HEK293 (cell line): ENCODE results near the gene GPER1.

Experiments
- CTCF ChIA-PET: fragments of 350-600 bp; formaldehyde crosslinking; extraction: SDS; loops from one replicate; lab custom pipeline; 2021; ENCODE audit warnings: antibody characterized with exemption; lab: Yijun Ruan, JAX
- POLR2A ChIA-PET: fragments of 300-600 bp; formaldehyde crosslinking; extraction: SDS; loops from one replicate; lab custom pipeline; 2020; ENCODE audit warnings: antibody characterized with exemption, inconsistent platforms; lab: Yijun Ruan, JAX
- H3K27ac ChIP-seq: fragments of 200-500 bp; sonication (Bioruptor generic); 2 replicates; pipeline ENCODE4 v1.5.1; 2014; ENCODE audit warnings: low read depth, low read length, control low read depth, inconsistent platforms; ENCODE audit errors: extremely low read depth
- H3K36me3 ChIP-seq, 2 experiments: fragments of 200-500 bp in 1 of 2; sonication (Bioruptor generic) in 1 of 2; 1 replicate in 1 of 2; 2 replicates in 1 of 2; pipeline ENCODE4 v1.5.1; 2014 to 2017; ENCODE audit warnings: inconsistent platforms in 2 of 2, low read length in 2 of 2; ENCODE audit not compliant: control insufficient read depth in 2 of 2, insufficient read depth in 1 of 2
- H3K4me1 ChIP-seq: fragments of 200-500 bp; sonication (Bioruptor generic); 2 replicates; pipeline ENCODE4 v1.5.1; 2014; ENCODE audit warnings: mild to moderate bottlenecking, low read length, inconsistent platforms; ENCODE audit not compliant: control insufficient read depth, insufficient read depth
- H3K4me3 ChIP-seq: 2 replicates; pipeline ENCODE4 v1.5.1; 2011; ENCODE audit warnings: low read depth, mild to moderate bottlenecking, control low read depth, low read length, moderate library complexity
- H3K9me3 ChIP-seq: fragments of 200-500 bp; sonication (Bioruptor generic); 2 replicates; pipeline ENCODE4 v1.5.1; 2014; ENCODE audit warnings: low read depth, low read length, inconsistent platforms; ENCODE audit not compliant: control insufficient read depth, insufficient read depth
- IKZF3 ChIP-seq: fragments of 450-650 bp; IDR thresholded peaks from 2 replicates; pipeline ENCODE4 v1.5.0; 2018; ENCODE audit warnings: missing biosample characterization, mild to moderate bottlenecking, missing genetic modification characterization, moderate library complexity
- KLF8 ChIP-seq: fragments of 450-650 bp; formaldehyde crosslinking; IDR thresholded peaks from 2 replicates; pipeline ENCODE4 v1.5.1; 2016; ENCODE audit warnings: missing biosample characterization, missing genetic modification characterization
- MEIS1 ChIP-seq: sonication (generic); formaldehyde crosslinking; IDR thresholded peaks from 2 replicates; pipeline ENCODE4 v1.8.1; 2022; ENCODE audit warnings: missing genetic modification reagents, mild to moderate bottlenecking, borderline replicate concordance
- SCRT2 ChIP-seq: fragments of 450-650 bp; formaldehyde crosslinking; IDR thresholded peaks from 2 replicates; pipeline ENCODE4 v1.5.1; 2016; ENCODE audit warnings: missing biosample characterization, missing genetic modification characterization
- SP7 ChIP-seq: fragments of 450-650 bp; formaldehyde crosslinking; IDR thresholded peaks from 2 replicates; pipeline ENCODE4 v1.5.1; 2016; ENCODE audit warnings: missing biosample characterization, missing genetic modification characterization
- YY1 ChIP-seq: fragments of 450-650 bp; formaldehyde crosslinking; IDR thresholded peaks from 2 replicates; pipeline ENCODE4 v1.5.1; 2018; ENCODE audit warnings: missing biosample characterization, missing genetic modification characterization
- ZBTB17 ChIP-seq: fragments of 450-650 bp; formaldehyde crosslinking; IDR thresholded peaks from 2 replicates; pipeline ENCODE4 v1.5.1; 2016; ENCODE audit warnings: missing biosample characterization, missing genetic modification characterization
- ZBTB20 ChIP-seq: fragments of 450-650 bp; formaldehyde crosslinking; IDR thresholded peaks from 2 replicates; pipeline ENCODE4 v1.5.1; 2016; ENCODE audit warnings: missing biosample characterization, missing genetic modification characterization
- ZBTB8A ChIP-seq: fragments of 450-650 bp; formaldehyde crosslinking; IDR thresholded peaks from 2 replicates; pipeline ENCODE4 v1.5.1; 2016; ENCODE audit warnings: missing biosample characterization, missing genetic modification characterization
- ZFHX2 ChIP-seq: fragments of 450-650 bp; formaldehyde crosslinking; conservative IDR thresholded peaks from 2 replicates; pipeline ENCODE4 v1.5.1; 2016; ENCODE audit warnings: missing biosample characterization, missing genetic modification characterization
- ZFP41 ChIP-seq: fragments of 450-650 bp; formaldehyde crosslinking; IDR thresholded peaks from 2 replicates; pipeline ENCODE4 v1.5.1; 2016; ENCODE audit warnings: missing biosample characterization, missing genetic modification characterization, borderline replicate concordance
- ZFP69B ChIP-seq: fragments of 450-650 bp; formaldehyde crosslinking; IDR thresholded peaks from 2 replicates; pipeline ENCODE4 v1.5.1; 2016; ENCODE audit warnings: missing biosample characterization, missing genetic modification characterization
- ZIC2 ChIP-seq: fragments of 450-650 bp; formaldehyde crosslinking; IDR thresholded peaks from 2 replicates; pipeline ENCODE4 v1.5.1; 2016; ENCODE audit warnings: missing biosample characterization, missing genetic modification characterization
- ZNF2 ChIP-seq: fragments of 450-650 bp; formaldehyde crosslinking; IDR thresholded peaks from 2 replicates; pipeline ENCODE4 v1.5.1; 2016; ENCODE audit warnings: missing biosample characterization, missing genetic modification characterization
- ZNF214 ChIP-seq: fragments of 450-650 bp; formaldehyde crosslinking; IDR thresholded peaks from 2 replicates; pipeline ENCODE4 v1.5.1; 2017; ENCODE audit warnings: missing biosample characterization, mild to moderate bottlenecking, missing genetic modification characterization, borderline replicate concordance
- ZNF335 ChIP-seq: fragments of 450-650 bp; formaldehyde crosslinking; conservative IDR thresholded peaks from 2 replicates; pipeline ENCODE4 v1.5.1; 2016; ENCODE audit warnings: missing biosample characterization, missing genetic modification characterization
- ZNF548 ChIP-seq: fragments of 450-650 bp; formaldehyde crosslinking; IDR thresholded peaks from 2 replicates; pipeline ENCODE4 v1.5.1; 2016; ENCODE audit warnings: missing biosample characterization, missing genetic modification characterization
- ZNF610 ChIP-seq: fragments of 450-650 bp; formaldehyde crosslinking; IDR thresholded peaks from 2 replicates; pipeline ENCODE4 v1.5.1; 2016; ENCODE audit warnings: missing biosample characterization, missing genetic modification characterization, borderline replicate concordance
- ZNF654 ChIP-seq: fragments of 450-650 bp; formaldehyde crosslinking; IDR thresholded peaks from 2 replicates; pipeline ENCODE4 v1.5.1; 2016; ENCODE audit warnings: low read depth, missing biosample characterization, missing genetic modification characterization
- ZNF660 ChIP-seq: fragments of 450-650 bp; IDR thresholded peaks from 2 replicates; pipeline ENCODE4 v1.5.1; 2018; ENCODE audit warnings: missing biosample characterization, mild to moderate bottlenecking, missing genetic modification characterization
- ZNF768 ChIP-seq: fragments of 450-650 bp; formaldehyde crosslinking; IDR thresholded peaks from 2 replicates; pipeline ENCODE4 v1.5.1; 2018; ENCODE audit warnings: missing biosample characterization, mild to moderate bottlenecking, missing genetic modification characterization
- TF ChIP-seq, protein P1 (sequence below): fragments of 450-650 bp; formaldehyde crosslinking; optimal IDR thresholded peaks from 2 replicates; pipeline ENCODE3; 2016; ENCODE audit warnings: missing biosample characterization, mild to moderate bottlenecking, missing genetic modification characterization
- TF ChIP-seq, protein P2 (sequence below): fragments of 450-650 bp; formaldehyde crosslinking; IDR thresholded peaks from 2 replicates; pipeline ENCODE4 v1.5.1; 2016; ENCODE audit warnings: missing biosample characterization, missing genetic modification characterization
- TF ChIP-seq, protein P3 (sequence below): fragments of 450-650 bp; formaldehyde crosslinking; IDR thresholded peaks from 2 replicates; pipeline ENCODE4 v1.5.1; 2016; ENCODE audit warnings: missing biosample characterization, missing genetic modification characterization
- TF ChIP-seq, protein P4 (sequence below): fragments of 450-650 bp; formaldehyde crosslinking; IDR thresholded peaks from 2 replicates; pipeline ENCODE4 v1.5.1; 2016; ENCODE audit warnings: missing biosample characterization, missing genetic modification characterization
- TF ChIP-seq, protein P5 (sequence below): fragments of 450-650 bp; formaldehyde crosslinking; IDR thresholded peaks from 2 replicates; pipeline ENCODE4 v1.5.1; 2017; ENCODE audit warnings: missing biosample characterization, missing genetic modification characterization

Gene GPER1

DNA sequence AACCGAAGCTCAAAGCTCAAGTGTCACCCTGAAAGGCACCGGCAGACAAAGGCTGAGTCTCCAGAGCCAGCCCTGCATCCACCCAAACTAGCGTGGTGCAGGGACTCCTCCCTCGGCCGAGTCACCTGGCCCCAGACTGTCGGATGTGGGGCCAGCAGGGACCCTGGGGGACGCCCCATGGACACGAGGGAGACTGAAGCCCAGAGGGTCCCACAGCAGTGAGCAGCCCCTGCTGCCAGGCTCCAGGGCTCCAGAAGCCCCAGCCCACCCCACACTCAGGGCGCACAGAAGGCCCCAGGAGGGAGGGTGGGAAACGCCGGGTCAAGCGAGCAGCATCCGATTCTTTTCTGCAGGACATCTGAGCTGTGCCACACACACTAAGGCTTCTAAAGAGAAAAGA, 23.3 kb upstream of the GPER1 start (continued):
- TF ChIP-seq ZFP41 (tag by site-specific recombination), result no peak
- no peak for TF ChIP-seq YY1
- no peak for TF ChIP-seq KLF8

DNA sequence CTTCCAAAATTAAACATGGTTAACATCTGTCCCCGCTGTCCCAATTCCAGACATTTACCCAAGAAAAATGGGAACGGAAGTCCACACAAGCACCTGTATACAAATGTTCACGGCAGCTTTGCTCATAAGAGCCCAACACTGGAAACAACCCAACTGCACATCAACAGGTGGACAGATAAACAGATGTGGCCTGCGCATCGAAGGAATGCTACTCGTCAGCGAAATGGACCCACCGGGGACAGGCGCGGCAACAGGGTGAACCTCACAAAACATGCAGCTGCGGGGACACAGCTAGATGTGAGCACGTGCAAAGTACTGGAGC, 22.7 kb upstream of the GPER1 start:
- no peak overlapping the region for H3K27ac ChIP-seq
- H3K4me1 ChIP-seq, result no peaks in the 10 kb centered on the region
- no peaks in the 10 kb centered on the region for H3K9me3 ChIP-seq
- ChIA-PET CTCF (interaction anchor here (0.6 to 4.1 kb wide), 39 partner anchors 8 to 744 kb away, joined by 3 to 149 read pairs (median 4); partner anchors contain the start of genes COX19, CYP2W1 and GPR146), POLR2A (interaction anchor here (2.4 kb wide), 1 partner anchor 72 kb away, joined by 12 read pairs; no protein-coding TSS in a partner anchor)
- no peak overlapping the region for H3K4me3 ChIP-seq
- no peaks in the 10 kb centered on the region for H3K36me3 ChIP-seq
- TF ChIP-seq ZNF548 (tag by site-specific recombination) (no peak), SCRT2 (tag by site-specific recombination) (peak; percentile 67)

DNA sequence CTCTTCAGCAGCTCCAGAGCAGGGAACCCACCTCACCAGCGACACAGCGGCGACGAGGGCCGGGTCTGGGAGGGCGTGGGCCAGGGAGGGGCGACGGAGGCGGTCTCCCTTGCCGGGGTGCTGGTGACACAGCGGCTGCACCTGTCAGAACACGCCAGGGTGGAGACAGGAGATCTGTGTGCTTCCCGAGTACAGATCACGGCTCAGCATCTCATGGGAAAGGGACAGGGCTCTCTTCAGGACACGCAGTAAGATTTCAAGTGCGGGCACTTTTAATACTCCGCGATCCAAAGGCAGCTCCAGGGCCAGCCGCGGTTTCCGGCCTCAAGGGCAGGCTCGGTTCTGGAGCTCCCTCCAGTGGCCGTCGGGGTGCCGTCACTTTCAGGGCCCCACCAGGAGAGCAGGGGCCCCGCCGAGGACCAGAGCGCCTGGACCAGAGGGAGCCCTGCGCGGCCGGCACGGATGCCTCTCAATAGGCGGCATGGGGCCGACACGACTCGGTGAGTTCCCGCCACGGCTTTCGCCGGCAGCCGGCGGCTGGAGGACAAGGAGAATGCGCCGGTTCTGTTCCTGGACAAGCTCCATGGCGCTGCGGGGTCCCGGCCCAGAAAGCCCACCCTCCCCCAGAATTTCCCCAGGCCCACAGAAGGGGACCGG, 22.2 kb upstream of the GPER1 start:
- Histone ChIP-seq H3K4me1 (no peaks in the 10 kb centered on the region), H3K27ac (no peak overlapping the region), H3K4me3 (no peak overlapping the region), H3K9me3 (no peaks in the 10 kb centered on the region), H3K36me3 (no peaks in the 10 kb centered on the region)
- POLR2A ChIA-PET, result interaction anchor here (2.4 kb wide), 1 partner anchor 73 kb away, joined by 12 read pairs; no protein-coding TSS in a partner anchor
- CTCF ChIA-PET, result interaction anchor here (0.6 to 4.1 kb wide), 45 partner anchors 9 to 744 kb away, joined by 3 to 149 read pairs (median 4); partner anchors contain the start of genes COX19, CYP2W1 and GPR146
- TF ChIP-seq ZBTB20 (tag by site-specific recombination) (peak; percentile 45; the same call in 1 of the 2 replicates), ZNF654 (tag by site-specific recombination) (peak; percentile 70), ZNF660 (tag by site-specific recombination) (peak; percentile 51; the same call in 1 of the 2 replicates), ZFHX2 (tag by site-specific recombination) (no peak), SP7 (tag by site-specific recombination) (0 out of 2 replicates have a peak, but pooled peaks have one; percentile 22), ZNF214 (tag by site-specific recombination) (no peak), ZIC2 (tag by site-specific recombination) (peak; percentile 90), ZBTB8A (tag by site-specific recombination) (peak; percentile 73), ZFP69B (tag by site-specific recombination) (peak; percentile 94), ZNF2 (peak; percentile 61; the same call in 1 of the 2 replicates), ZNF610 (tag by site-specific recombination) (no peak), IKZF3 (tag by site-specific recombination) (0 out of 2 replicates have a peak, but pooled peaks have one; percentile 38), ZNF335 (tag by site-specific recombination) (peak; percentile 65), MEIS1 (CRISPR knock-in tag) (no peak), ZNF768 (tag by site-specific recombination) (no peak), ZBTB17 (tag by site-specific recombination) (peak; percentile 70)
- TF ChIP-seq, protein P1, sequence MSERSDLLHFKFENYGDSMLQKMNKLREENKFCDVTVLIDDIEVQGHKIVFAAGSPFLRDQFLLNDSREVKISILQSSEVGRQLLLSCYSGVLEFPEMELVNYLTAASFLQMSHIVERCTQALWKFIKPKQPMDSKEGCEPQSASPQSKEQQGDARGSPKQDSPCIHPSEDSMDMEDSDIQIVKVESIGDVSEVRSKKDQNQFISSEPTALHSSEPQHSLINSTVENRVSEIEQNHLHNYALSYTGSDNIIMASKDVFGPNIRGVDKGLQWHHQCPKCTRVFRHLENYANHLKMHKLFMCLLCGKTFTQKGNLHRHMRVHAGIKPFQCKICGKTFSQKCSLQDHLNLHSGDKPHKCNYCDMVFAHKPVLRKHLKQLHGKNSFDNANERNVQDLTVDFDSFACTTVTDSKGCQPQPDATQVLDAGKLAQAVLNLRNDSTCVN (tag by site-specific recombination), result peak; percentile 21
- TF ChIP-seq, protein P2, sequence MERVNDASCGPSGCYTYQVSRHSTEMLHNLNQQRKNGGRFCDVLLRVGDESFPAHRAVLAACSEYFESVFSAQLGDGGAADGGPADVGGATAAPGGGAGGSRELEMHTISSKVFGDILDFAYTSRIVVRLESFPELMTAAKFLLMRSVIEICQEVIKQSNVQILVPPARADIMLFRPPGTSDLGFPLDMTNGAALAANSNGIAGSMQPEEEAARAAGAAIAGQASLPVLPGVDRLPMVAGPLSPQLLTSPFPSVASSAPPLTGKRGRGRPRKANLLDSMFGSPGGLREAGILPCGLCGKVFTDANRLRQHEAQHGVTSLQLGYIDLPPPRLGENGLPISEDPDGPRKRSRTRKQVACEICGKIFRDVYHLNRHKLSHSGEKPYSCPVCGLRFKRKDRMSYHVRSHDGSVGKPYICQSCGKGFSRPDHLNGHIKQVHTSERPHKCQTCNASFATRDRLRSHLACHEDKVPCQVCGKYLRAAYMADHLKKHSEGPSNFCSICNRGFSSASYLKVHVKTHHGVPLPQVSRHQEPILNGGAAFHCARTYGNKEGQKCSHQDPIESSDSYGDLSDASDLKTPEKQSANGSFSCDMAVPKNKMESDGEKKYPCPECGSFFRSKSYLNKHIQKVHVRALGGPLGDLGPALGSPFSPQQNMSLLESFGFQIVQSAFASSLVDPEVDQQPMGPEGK (tag by site-specific recombination), result peak; percentile 50
- TF ChIP-seq, protein P3, sequence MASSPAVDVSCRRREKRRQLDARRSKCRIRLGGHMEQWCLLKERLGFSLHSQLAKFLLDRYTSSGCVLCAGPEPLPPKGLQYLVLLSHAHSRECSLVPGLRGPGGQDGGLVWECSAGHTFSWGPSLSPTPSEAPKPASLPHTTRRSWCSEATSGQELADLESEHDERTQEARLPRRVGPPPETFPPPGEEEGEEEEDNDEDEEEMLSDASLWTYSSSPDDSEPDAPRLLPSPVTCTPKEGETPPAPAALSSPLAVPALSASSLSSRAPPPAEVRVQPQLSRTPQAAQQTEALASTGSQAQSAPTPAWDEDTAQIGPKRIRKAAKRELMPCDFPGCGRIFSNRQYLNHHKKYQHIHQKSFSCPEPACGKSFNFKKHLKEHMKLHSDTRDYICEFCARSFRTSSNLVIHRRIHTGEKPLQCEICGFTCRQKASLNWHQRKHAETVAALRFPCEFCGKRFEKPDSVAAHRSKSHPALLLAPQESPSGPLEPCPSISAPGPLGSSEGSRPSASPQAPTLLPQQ (tag by site-specific recombination), result peak; percentile 92
- TF ChIP-seq, protein P4, sequence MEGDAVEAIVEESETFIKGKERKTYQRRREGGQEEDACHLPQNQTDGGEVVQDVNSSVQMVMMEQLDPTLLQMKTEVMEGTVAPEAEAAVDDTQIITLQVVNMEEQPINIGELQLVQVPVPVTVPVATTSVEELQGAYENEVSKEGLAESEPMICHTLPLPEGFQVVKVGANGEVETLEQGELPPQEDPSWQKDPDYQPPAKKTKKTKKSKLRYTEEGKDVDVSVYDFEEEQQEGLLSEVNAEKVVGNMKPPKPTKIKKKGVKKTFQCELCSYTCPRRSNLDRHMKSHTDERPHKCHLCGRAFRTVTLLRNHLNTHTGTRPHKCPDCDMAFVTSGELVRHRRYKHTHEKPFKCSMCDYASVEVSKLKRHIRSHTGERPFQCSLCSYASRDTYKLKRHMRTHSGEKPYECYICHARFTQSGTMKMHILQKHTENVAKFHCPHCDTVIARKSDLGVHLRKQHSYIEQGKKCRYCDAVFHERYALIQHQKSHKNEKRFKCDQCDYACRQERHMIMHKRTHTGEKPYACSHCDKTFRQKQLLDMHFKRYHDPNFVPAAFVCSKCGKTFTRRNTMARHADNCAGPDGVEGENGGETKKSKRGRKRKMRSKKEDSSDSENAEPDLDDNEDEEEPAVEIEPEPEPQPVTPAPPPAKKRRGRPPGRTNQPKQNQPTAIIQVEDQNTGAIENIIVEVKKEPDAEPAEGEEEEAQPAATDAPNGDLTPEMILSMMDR (tag by site-specific recombination), result peak; percentile 87
- TF ChIP-seq, protein P5, sequence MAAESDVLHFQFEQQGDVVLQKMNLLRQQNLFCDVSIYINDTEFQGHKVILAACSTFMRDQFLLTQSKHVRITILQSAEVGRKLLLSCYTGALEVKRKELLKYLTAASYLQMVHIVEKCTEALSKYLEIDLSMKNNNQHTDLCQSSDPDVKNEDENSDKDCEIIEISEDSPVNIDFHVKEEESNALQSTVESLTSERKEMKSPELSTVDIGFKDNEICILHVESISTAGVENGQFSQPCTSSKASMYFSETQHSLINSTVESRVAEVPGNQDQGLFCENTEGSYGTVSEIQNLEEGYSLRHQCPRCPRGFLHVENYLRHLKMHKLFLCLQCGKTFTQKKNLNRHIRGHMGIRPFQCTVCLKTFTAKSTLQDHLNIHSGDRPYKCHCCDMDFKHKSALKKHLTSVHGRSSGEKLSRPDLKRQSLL (tag by site-specific recombination), result peak; percentile 16; the same call in 1 of the 2 replicates
